K562 (cell line): ENCODE measurements around the gene NFYC. TPM values are rescaled to one million over a fixed set of nuclear protein-coding genes. Genes with fewer than 3 reads are reported as not detected.

Source experiments
- BRCA1 ChIP-seq, 2 experiments: fragments of 450-650 bp in 1 of 2; sonication (generic) in 1 of 2; formaldehyde crosslinking in 1 of 2; IDR thresholded peaks; 2 replicates each; pipeline versions ENCODE4 v1.5.0 to v1.6.1; 2017 to 2020; ENCODE audit warnings: mild to moderate bottlenecking in 1 of 2, missing genetic modification reagents in 1 of 2
- COPS2 ChIP-seq: fragments of 450-650 bp; conservative IDR thresholded peaks from 2 replicates; pipeline ENCODE4 v1.6.1; 2016; ENCODE audit warnings: mild to moderate bottlenecking, moderate library complexity
- CREM ChIP-seq: IDR thresholded peaks from 2 replicates; pipeline ENCODE4 v1.6.1; 2014; ENCODE audit warnings: antibody characterized with exemption, low read depth
- NFRKB ChIP-seq: fragments of 450-650 bp; IDR thresholded peaks from 2 replicates; pipeline ENCODE4 v1.6.1; 2016; ENCODE audit warnings: low read depth
- RAD21 ChIP-seq, 2 experiments: fragments of 250-450 bp in 1 of 2; fragments of 450-650 bp in 1 of 2; sonication (Bioruptor Pico) in 1 of 2; formaldehyde crosslinking in 1 of 2; IDR thresholded peaks in 1 of 2; conservative IDR thresholded peaks in 1 of 2; 2 replicates each; pipeline versions ENCODE4 v1.4.0 to v1.8.0; 2020 to 2022; ENCODE audit warnings: mild to moderate bottlenecking in 2 of 2, moderate library complexity in 1 of 2
- ZNF347 ChIP-seq: fragments of 450-650 bp; formaldehyde crosslinking; IDR thresholded peaks from 2 replicates; pipeline ENCODE4 v1.4.0; 2020; ENCODE audit warnings: low read depth, mild to moderate bottlenecking, moderate library complexity
- polyA plus RNA-seq, 8 experiments: library from polyadenylated mRNA; depleted of rRNA in 4 of 8; stranded (reverse) in 5 of 8; unstranded in 3 of 8; fragments of >200 nt; fragmentation: Nextera tagmentation in 2 of 8; fragmentation: Illumina TruSeq in 1 of 8; extraction: Ambion mirVana in 2 of 8; extraction: Trizol in 1 of 8; gene quantifications; 2 replicates each; pipeline versions ENCODE4 v1.2.1 to v1.2.3, GENCODE V29; 2011 to 2014; ENCODE audit warnings: inconsistent platforms in 1 of 8, missing spikeins in 1 of 8
- total RNA-seq, 7 experiments: library from RNA; depleted of rRNA in 6 of 7; stranded (reverse); fragments of >200 nt in 6 of 7; fragmentation: Illumina TruSeq in 2 of 7; extraction: Trizol in 2 of 7; gene quantifications; 2 replicates each; pipeline versions ENCODE4 v1.2.1 to v1.2.3, GENCODE V29; 2011 to 2021; ENCODE audit warnings: low replicate concordance in 1 of 7
- TF ChIP-seq, protein P1 (sequence below): fragments of 200-600 bp; sonication (generic); IDR thresholded peaks from one replicate; pipeline ENCODE4 v1.6.1; 2012; ENCODE audit warnings: mild to moderate bottlenecking, low read depth, low read length, inconsistent platforms
- TF ChIP-seq, protein P2 (sequence below): fragments of 450-650 bp; IDR thresholded peaks from 2 replicates; pipeline ENCODE4 v1.6.1; 2016; ENCODE audit warnings: missing biosample characterization, missing genetic modification characterization
- TF ChIP-seq, protein P3 (sequence below), 2 experiments: fragments of 450-650 bp; IDR thresholded peaks; 2 replicates each; pipeline ENCODE4 v1.6.1; 2018; ENCODE audit warnings: mild to moderate bottlenecking in 2 of 2, low read depth in 1 of 2; ENCODE audit not compliant: partially characterized antibody in 2 of 2

NFYC gene
- total and polyA plus RNA-seq, 9 of the 15 experiments (the other 6 are each of a cell fraction or from before 2014, with no cell fraction given): 4.8 to 59.8 (median 41.1) TPM

DNA sequence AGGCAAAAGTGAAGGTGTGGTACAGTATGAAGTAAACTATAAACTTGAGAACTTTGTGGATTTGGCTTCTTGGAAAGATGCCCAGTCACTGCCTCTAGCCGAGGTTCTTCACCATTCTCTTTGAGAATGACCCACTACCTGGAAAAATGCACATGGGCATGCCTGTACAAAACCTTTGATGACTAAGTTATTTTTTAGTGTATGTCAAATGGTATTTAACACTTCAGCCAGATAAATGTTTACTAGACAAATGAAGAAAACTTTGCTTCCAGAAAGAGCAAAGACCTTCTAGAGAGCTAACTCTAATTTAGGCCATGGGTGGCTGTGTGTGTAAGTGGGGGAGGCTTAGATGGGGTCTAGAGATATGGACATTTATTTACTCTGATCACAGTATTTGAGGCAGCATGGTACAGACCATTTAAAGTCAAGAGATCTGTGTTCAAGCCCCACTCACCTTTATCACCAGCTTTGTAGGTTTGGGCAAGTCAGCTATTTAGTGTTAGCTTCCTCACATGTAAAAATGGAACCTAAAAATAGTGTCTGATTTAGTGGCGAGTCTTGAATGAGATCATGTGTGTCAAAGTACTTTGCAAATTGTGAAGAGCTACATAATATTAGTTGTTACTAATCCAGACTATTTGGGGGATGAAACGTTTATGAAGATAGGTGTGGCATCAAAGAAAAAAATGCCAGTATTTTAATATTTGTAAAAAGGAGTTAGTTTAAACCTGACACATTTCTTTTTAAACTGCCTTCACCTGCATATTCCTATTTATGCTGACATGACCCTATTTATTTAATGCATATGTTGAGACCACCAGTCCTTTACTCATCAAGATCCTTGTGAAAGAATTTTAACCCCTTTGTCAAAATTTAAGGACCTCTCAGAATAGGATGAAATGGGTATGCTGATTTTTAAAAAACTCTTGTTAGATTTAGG lies 20.2 kb downstream of the NFYC start (continued):
- TF ChIP-seq, protein P1, sequence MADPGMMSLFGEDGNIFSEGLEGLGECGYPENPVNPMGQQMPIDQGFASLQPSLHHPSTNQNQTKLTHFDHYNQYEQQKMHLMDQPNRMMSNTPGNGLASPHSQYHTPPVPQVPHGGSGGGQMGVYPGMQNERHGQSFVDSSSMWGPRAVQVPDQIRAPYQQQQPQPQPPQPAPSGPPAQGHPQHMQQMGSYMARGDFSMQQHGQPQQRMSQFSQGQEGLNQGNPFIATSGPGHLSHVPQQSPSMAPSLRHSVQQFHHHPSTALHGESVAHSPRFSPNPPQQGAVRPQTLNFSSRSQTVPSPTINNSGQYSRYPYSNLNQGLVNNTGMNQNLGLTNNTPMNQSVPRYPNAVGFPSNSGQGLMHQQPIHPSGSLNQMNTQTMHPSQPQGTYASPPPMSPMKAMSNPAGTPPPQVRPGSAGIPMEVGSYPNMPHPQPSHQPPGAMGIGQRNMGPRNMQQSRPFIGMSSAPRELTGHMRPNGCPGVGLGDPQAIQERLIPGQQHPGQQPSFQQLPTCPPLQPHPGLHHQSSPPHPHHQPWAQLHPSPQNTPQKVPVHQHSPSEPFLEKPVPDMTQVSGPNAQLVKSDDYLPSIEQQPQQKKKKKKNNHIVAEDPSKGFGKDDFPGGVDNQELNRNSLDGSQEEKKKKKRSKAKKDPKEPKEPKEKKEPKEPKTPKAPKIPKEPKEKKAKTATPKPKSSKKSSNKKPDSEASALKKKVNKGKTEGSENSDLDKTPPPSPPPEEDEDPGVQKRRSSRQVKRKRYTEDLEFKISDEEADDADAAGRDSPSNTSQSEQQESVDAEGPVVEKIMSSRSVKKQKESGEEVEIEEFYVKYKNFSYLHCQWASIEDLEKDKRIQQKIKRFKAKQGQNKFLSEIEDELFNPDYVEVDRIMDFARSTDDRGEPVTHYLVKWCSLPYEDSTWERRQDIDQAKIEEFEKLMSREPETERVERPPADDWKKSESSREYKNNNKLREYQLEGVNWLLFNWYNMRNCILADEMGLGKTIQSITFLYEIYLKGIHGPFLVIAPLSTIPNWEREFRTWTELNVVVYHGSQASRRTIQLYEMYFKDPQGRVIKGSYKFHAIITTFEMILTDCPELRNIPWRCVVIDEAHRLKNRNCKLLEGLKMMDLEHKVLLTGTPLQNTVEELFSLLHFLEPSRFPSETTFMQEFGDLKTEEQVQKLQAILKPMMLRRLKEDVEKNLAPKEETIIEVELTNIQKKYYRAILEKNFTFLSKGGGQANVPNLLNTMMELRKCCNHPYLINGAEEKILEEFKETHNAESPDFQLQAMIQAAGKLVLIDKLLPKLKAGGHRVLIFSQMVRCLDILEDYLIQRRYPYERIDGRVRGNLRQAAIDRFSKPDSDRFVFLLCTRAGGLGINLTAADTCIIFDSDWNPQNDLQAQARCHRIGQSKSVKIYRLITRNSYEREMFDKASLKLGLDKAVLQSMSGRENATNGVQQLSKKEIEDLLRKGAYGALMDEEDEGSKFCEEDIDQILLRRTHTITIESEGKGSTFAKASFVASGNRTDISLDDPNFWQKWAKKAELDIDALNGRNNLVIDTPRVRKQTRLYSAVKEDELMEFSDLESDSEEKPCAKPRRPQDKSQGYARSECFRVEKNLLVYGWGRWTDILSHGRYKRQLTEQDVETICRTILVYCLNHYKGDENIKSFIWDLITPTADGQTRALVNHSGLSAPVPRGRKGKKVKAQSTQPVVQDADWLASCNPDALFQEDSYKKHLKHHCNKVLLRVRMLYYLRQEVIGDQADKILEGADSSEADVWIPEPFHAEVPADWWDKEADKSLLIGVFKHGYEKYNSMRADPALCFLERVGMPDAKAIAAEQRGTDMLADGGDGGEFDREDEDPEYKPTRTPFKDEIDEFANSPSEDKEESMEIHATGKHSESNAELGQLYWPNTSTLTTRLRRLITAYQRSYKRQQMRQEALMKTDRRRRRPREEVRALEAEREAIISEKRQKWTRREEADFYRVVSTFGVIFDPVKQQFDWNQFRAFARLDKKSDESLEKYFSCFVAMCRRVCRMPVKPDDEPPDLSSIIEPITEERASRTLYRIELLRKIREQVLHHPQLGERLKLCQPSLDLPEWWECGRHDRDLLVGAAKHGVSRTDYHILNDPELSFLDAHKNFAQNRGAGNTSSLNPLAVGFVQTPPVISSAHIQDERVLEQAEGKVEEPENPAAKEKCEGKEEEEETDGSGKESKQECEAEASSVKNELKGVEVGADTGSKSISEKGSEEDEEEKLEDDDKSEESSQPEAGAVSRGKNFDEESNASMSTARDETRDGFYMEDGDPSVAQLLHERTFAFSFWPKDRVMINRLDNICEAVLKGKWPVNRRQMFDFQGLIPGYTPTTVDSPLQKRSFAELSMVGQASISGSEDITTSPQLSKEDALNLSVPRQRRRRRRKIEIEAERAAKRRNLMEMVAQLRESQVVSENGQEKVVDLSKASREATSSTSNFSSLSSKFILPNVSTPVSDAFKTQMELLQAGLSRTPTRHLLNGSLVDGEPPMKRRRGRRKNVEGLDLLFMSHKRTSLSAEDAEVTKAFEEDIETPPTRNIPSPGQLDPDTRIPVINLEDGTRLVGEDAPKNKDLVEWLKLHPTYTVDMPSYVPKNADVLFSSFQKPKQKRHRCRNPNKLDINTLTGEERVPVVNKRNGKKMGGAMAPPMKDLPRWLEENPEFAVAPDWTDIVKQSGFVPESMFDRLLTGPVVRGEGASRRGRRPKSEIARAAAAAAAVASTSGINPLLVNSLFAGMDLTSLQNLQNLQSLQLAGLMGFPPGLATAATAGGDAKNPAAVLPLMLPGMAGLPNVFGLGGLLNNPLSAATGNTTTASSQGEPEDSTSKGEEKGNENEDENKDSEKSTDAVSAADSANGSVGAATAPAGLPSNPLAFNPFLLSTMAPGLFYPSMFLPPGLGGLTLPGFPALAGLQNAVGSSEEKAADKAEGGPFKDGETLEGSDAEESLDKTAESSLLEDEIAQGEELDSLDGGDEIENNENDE: no peak
- TF ChIP-seq, protein P2, sequence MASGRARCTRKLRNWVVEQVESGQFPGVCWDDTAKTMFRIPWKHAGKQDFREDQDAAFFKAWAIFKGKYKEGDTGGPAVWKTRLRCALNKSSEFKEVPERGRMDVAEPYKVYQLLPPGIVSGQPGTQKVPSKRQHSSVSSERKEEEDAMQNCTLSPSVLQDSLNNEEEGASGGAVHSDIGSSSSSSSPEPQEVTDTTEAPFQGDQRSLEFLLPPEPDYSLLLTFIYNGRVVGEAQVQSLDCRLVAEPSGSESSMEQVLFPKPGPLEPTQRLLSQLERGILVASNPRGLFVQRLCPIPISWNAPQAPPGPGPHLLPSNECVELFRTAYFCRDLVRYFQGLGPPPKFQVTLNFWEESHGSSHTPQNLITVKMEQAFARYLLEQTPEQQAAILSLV (tag): no peak
- TF ChIP-seq COPS2 (no peak), CREM (no peak), ZNF347 (CRISPR knock-in tag) (no peak), BRCA1 (IDR thresholded peaks at IDR 0.05) (no peak), BRCA1 (CRISPR knock-in tag; IDR thresholded peaks at IDR 0.05) (no peak), RAD21 (CRISPR knock-in tag; conservative IDR thresholded peaks at IDR 0.05 in 1 of 2, IDR thresholded peaks at IDR 0.05 in 1 of 2) (no peak), NFRKB (no peak)
- TF ChIP-seq, protein P3, sequence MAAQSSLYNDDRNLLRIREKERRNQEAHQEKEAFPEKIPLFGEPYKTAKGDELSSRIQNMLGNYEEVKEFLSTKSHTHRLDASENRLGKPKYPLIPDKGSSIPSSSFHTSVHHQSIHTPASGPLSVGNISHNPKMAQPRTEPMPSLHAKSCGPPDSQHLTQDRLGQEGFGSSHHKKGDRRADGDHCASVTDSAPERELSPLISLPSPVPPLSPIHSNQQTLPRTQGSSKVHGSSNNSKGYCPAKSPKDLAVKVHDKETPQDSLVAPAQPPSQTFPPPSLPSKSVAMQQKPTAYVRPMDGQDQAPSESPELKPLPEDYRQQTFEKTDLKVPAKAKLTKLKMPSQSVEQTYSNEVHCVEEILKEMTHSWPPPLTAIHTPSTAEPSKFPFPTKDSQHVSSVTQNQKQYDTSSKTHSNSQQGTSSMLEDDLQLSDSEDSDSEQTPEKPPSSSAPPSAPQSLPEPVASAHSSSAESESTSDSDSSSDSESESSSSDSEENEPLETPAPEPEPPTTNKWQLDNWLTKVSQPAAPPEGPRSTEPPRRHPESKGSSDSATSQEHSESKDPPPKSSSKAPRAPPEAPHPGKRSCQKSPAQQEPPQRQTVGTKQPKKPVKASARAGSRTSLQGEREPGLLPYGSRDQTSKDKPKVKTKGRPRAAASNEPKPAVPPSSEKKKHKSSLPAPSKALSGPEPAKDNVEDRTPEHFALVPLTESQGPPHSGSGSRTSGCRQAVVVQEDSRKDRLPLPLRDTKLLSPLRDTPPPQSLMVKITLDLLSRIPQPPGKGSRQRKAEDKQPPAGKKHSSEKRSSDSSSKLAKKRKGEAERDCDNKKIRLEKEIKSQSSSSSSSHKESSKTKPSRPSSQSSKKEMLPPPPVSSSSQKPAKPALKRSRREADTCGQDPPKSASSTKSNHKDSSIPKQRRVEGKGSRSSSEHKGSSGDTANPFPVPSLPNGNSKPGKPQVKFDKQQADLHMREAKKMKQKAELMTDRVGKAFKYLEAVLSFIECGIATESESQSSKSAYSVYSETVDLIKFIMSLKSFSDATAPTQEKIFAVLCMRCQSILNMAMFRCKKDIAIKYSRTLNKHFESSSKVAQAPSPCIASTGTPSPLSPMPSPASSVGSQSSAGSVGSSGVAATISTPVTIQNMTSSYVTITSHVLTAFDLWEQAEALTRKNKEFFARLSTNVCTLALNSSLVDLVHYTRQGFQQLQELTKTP (IDR thresholded peaks at IDR 0.05; ENCODE audit: low read depth in 1 of 2, partially characterized antibody in 2 of 2): no peak
